HG02981 (cell line): Measurements from ENCODE around the gene OPCML.

Source experiments
- ATAC-seq: cut with Tn5 transposase; IDR thresholded peaks from one replicate; pipeline ENCODE4 v1.9.1; 2021; ENCODE audit warnings: mild to moderate bottlenecking, moderate library complexity; ENCODE audit not compliant: unreplicated experiment

The OPCML gene

DNA sequence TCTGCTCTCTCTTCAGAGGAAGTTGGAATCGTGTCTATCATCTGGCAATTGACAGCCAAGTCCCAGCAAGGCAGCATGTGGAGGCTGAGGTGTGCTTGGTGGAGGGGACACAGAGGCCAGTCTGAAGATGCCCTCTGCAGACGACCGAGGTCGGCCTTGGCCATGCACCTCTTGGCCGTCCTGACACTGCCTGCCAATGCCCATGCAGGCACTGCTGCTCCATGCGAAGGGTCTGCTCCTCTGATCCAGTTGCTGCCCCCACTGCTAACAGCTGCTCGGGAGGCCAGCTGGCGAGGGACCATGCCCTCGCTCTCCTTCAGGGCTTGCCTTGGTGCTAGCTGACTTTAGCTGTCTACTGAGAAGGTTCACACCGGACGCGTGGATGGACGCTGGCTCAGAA, 527.9 kb downstream of the OPCML start:
- no peak for ATAC-seq

DNA sequence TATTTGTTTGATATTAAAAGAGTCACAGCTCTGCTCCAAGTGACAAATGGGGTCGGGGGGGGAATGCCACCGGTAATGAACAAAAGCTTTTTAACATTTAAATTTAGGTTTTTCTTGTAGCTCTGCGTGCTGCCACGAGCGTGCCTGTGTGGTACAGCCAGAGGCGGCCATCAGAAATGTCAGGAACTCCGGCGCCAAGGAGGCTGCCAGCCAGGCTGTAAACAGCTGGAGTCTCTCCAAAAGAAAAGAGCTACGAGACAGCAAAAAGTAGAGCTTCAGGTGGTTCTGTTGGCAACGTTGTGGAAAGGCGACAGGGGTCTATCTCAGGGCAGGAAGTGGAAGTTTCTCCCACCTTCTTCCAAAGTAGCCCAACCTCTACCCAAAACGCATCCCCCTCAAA, 532.8 kb downstream of the OPCML start:
- ATAC-seq, result no peak

DNA sequence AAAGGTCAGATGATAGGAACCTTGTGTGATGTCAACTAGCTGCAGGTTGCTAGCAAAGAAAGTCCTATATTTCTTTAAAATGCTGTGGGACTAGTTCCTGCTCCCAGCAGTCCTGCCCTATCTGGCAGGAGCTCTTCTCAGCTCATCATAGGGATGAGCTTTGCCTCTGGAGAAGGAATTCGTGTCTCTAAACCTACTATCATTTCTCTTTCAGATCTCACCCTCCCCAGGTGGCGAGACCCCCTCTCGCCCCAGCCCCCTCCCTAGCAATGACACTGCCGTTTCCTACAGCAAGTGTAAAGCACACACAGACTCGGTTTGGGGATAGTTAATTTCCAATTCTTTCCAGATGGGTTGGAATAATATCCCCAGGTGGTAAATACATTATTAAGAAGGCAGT, 533.3 kb downstream of the OPCML start:
- no peak for ATAC-seq

DNA sequence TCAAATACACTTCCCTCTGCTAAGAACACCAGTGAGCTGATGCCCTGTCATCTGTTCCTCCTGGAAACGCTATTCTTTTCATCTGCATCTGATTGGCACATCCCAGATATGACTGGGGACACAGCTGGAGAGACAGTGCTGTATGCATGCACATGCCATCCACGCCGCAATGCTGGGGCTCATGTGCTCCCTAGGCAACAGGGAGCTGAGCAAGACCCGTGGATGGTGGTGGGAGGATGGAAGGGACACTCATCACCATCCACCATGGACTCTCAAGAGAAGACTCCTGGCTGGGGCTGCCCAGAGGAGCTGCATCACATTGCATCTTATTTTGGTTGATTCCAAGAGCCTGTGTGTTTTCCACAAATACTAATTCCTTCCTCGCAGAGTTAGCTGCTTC, 534.9 kb downstream of the OPCML start:
- ATAC-seq, result no peak

DNA sequence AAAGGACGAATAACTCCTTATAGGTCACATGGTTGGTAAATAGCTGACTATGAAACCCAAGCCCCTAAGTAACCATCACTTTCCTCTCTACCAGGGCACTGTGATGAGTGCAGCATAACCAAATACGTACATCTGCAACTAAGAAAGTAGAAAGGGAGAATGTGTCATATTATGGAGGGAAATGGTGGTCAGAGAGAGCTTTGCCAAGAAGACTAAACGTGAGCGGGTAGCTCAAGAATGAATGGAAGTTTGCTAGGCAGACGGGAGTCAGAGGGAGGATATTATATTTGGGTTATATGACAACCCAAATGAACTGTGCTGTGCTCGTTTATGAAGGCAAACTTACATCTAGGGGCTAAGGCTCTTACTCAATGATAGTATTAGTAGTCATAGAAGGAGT, 537.3 kb downstream of the OPCML start:
- ATAC-seq, result no peak

DNA sequence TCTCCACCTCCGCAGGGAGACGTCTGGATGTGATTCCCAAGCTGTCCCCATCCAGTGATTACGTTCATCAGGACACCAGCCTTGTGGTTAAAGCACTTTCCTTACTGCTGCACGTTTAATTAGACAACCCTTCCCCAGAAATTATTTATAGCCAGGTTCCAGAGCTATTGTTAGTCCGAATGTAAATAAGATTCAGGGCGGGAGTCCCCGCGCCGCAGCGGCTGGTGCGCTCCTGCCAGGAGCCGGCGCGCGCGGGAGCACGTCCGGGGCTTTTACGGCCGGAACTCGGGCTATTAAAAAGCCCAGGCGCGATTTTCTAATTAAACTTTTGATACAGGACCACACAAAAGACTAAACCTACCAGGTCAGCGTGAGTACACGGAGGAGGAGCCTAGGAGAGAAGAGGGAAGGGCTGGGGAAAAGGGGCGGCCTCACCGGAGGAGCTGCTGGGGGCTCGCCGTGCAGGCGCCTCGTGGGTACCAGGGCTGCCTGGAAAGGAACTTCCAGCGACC, 538.3 kb downstream of the OPCML start:
- no peak for ATAC-seq

DNA sequence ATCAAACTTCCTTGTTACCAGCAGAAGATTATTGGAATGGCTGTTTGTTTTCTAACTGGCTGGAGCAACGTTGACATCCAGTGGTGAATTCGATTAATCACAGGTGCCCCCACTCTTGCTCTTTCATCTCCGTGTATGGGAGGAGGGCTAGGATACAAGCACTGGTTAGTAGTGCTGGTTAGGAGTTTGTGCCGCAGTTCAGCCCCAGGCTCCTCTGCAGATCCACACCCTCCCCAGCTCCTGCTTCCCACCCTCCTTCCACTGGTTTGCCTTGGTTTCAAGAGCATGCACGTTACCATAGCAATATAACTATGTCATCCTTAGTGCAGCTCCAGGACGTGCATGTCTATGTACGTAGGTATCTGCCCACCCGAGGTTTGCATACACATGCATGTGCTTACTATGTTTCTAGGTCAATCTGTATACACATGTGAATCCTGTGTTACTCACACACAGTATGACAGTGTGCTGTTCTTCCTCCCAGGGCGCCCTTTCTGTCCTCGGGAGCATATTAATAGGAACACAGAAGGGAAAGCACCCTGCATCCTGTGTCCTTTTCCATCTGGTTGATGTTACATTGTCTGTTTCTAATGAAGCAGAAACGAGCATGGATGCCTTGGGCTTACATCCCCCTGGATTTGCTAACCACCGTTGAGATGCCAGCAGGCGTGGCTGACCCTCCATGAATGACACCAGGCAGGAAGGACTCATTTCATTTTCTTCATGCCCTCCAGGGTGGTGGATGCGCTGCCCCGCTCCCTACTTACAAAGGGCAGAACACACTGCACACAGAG, 539.3 kb downstream of the OPCML start:
- ATAC-seq, result no peak

DNA sequence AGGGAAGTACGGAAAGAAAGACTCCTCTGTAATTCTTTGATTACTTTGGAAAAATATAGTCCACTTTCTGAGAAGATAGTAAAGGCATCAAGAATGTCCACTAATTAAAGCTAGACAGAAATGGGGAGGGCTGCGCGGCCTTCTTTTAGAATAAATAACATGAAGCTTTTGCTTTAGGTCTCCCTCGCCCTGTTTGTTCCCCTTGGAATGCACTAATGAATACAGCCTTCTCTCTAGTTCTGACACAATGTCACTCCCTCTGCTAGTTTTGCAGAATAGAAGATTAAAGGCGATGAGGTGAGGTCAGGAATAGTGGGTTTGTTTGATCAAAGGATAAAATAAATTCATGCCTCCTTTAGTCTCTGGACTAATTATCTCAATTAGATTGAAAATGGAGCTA, 543.9 kb downstream of the OPCML start:
- no peak for ATAC-seq

DNA sequence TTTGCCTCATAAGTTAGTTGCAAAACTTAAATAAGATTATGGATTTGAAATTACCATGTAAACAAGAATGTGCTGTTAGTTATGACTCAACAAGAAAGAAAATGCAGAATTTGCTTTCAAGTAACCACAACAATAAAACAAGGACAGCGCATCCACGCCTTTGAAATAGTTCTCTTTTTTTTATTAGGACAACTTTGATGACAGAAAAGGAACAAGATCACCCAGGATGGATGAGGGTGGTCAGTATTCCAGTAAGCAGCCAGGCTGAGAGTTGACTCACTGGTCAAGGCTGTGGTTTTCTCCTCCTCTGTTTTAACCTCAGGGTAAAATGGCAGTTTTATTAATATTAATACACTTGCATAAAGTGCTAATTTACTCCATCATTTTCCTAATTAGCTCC, 544.4 kb downstream of the OPCML start:
- no peak for ATAC-seq

DNA sequence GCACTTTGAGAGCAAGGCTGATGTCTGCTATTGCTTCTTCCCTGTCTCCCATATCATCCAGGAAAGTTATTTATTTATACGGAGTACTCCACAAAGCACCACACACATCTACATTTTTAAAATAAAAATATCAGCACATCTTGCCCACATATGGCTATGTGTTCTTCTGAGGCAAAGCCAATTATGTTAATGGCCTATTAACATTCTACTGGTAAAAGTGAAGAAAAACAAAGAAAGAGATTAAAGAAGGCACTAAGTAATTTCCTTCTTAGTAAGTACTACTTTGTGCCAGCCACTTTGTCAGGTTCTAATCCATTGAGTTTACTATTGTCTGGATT, 548.7 kb downstream of the OPCML start:
- ATAC-seq, result no peak

DNA sequence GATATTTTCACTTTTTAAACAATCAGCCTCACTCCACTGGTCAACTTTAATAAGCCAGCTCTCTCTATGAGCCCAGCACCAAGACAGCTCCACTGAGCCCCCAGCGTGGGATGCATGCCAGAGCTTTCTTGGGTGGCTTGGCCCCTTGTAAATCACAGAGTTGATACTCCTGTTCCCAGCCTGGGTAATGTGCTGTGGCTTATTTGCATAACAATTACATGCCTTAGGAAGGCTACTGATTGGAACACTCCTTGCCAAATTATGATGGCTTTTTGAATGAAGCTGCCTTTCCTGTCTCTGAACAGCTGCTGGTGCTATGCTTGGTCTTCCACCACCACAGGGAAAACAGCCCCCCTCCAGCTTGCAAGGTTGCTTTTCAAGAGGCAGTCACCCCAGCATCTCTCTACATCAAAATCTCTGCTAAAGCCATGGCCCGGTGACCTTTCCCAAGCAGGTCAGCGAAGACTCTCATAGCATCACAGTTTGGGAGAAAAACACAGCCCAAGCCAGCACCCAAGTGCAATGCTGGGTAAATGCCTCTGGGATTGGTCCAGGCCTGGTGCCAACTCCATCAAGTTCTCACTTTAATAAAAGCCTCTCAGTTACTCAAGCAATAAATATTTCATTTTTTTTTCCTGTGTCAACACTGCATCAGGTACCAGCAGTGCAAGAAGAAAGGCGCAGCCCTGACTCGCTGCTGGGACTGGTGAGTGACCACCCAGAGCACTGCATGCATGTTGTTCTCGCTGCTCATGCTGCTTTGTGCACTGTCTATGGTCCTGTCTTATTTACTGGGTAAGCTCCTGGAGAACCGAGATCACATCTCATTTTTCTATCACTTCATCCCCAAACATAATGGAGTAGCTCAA, 549.3 kb downstream of the OPCML start:
- no peak for ATAC-seq

DNA sequence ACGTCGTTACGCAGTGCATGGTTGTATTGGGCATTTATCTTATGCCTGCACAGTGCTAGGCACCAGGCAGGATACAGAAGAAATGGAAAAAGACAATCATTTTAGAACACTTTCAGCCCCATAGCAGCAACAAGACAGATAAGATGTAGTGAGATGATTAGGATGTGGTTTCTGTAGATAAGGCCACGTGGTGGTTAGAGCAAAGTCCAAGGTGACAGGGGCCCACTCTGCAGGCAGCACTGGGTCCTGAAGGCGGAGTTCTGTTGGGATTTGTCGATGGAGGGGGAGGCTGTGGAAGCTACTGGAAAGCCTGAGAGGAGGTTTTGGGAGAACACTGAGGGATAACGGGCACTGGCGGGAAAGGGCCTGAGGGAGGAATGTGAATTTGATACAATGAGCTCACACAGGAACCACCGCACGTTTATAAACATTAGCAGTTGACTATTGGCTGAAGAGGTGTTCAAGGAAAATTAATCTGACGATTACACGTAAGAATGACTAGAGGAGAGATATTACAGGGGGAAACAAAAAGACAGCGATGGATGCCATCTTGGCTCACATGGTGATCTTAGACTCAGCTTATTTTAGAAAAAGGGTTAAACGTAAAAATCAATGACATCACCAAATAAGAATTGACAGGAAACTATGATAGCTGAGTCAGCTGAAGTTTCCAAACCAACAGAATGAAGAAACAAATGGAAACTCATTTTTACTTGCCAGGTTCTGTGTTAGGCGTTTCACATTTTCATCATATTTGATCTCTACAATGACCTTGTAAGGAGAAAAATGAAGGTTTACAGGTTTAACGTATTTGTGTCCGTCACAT, 551.0 kb downstream of the OPCML start:
- no peak for ATAC-seq

DNA sequence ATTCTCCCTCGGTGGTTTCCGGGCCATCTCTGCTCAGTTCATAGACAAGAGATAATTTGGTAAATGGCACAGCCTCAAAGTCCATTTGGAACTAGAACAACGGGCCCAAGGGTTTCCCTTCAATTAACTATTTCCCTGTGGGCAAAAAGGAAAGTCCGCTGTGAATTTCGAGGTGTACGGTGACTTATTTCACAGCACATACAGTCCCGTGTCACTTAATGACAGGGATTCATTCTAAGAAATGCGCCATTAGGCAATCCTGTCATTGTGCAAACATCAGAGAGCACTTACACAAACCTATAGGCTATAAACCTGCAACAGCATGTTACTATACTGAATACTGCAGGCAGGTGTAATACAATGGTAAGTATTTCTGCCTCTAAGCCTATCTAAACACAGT, 551.6 kb downstream of the OPCML start:
- ATAC-seq, result no peak

DNA sequence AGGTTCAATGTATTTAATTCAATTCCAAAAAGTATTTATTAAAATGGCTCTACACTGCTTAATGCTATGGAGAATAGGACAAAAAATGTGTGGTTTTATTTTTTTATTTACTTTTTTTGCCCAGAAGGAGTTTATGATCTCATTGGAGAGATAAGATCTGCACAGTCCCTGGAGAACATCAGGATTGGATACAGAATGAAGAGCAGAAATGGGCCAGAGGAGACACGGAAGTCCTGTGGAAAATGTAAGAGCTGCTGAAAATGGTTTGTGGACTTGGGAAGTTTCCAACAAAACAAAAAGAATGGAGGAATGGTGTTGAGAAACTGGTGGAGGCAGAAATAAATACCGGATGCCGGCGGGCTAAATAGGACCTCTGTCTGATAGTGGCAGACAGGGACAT, 554.6 kb downstream of the OPCML start:
- no peak for ATAC-seq

DNA sequence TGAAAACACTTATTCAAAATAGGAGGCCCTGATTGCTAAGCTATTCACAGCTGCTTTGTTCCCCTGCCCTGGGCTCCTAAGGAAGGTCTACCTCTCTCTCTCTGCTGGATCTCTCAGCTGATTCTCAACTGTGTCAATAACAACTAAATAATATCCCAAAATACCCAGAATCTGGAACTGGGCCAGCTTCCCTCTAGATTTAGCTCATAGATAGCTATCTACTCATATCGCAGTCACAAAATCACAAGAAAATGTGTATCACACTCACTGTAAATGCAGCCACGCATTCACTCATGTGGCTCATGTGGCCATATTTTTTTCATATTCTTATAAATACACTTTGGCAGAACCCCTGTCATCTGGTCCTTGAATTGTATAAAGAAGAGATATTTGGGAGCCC, 555.1 kb downstream of the OPCML start:
- no peak for ATAC-seq

DNA sequence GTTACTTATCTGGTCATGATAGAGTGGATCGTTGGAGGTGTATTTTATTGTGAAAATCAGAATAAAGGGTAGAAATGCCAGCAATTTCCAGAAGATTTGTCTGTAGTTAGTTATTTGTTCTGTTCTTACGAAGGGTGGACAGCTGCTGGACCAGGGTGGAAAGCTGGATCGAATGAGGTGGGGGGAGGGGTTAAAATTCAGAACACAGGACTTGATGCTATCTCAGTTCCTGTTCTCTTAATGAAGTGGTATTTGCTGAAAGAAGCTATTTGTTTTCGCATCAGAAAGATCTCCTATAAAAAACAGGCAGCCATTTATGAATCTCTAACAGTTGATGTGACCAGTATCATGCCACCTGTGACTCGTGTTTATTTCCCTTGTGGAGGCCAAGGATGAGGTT, 556.2 kb downstream of the OPCML start:
- ATAC-seq, result no peak

DNA sequence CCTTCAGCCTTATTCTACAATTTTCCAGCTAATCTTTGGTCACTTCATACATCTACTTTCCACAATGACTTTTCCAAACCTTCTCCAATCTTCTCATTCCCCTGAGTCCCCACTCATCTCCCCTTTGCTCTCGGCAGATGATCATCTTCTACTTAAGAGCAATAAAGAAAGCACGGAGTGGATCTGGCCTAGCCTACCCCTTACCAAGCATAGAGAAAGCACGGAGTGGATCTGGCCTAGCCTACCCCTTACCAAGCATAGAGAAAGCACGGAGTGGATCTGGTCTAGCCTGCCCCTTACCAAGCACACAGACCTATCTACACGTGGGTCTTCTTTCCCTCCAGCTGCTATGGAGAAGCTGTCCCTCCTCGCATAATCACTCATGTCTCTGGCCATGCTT, 558.6 kb downstream of the OPCML start:
- no peak for ATAC-seq

DNA sequence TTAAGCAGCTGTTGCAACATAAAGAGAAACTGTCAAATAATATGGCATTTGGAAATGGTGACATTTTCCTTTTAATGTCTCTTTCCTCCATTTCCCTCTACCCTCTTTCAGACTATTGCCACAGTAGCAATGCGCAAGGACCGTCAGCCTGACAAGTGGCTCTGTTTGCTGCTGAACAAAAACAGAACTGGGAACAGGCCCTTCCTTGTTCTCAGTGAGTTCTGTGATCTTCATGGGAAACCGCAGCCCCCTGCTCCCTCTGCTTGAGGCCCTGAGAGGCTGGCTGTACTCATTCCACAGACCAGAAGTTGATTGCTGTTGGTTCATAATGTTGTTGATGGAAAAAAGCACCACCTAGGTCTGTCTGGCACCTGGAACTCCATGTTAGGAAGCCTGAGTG, 559.7 kb downstream of the OPCML start:
- ATAC-seq, result no peak

DNA sequence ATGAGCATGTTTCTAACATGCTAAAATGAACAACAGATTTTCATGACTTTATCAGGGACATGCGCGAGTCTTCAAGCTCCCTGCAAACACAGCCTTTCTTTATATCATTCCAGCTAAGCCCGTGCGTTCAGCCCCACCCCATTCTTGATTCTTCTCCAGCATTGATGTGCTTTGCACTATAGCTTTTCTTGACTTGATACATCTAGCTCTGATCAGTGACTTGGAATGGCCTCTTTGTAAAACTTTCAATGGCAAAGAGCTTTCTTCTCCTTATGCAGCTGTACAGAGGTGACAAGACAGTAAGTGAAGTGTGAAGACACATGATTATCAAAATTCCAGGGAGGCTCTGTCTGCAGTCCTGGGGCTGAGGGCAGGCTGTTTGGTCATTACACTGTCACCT, 561.0 kb downstream of the OPCML start:
- no peak for ATAC-seq

DNA sequence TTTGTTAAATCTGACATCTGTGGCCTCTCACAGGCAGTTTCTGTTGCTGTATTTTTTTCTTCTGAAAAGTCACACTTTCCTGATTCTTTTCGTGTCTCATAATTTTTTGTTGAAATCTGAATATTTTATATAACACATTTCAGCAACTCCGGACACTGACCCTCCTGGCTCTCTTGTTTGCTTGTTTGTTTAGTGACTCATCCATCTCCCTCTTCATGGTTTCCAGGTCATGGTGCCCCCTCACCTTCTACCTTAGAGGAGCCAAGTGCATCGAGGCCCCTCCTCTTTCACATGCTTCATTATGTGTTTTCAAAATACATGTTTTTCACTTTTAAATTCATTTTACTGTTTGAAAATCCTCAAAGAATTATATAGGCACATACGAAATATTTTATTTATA, 562.4 kb downstream of the OPCML start:
- ATAC-seq, result no peak

DNA sequence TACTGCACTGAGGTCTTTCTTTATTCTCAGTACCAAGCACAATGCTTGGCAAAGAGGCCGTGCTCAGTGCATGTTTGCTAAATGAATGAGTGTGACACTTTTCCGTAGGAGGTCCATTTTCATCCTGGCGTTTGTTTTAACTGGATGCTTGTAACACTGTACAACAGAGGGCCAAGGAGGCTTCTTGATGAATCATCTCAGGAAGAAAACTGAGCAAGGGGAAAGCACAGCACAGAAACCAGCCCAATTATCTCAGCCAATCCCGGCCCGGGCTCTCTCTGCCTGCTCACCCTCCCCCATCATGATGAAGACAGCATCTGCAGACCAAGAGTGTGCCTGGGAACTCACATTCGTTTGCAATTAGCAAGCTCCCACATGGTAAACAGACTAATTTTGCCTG, 570.3 kb downstream of the OPCML start:
- no peak for ATAC-seq
